Body of pancreas (tissue), 4 donors: ENCODE measurements around the gene PACSIN2.

Source experiments
- POLR2A ChIP-seq, 3 donors: fragments of 450-650 bp; IDR thresholded peaks; one replicate each; pipeline ENCODE4 v1.6.1; 2016; ENCODE audit warnings: antibody characterized with exemption in 3 of 3, mild to moderate bottlenecking in 2 of 3
- TF ChIP-seq, protein P1 (sequence below), 7 experiments: fragments of 450-650 bp in 4 of 7; fragments of 200-600 bp in 3 of 7; sonication (generic) in 3 of 7; IDR thresholded peaks; one replicate each; pipeline ENCODE4 v1.5.1; 2016 to 2019; ENCODE audit warnings: antibody characterized with exemption in 7 of 7

DNA sequence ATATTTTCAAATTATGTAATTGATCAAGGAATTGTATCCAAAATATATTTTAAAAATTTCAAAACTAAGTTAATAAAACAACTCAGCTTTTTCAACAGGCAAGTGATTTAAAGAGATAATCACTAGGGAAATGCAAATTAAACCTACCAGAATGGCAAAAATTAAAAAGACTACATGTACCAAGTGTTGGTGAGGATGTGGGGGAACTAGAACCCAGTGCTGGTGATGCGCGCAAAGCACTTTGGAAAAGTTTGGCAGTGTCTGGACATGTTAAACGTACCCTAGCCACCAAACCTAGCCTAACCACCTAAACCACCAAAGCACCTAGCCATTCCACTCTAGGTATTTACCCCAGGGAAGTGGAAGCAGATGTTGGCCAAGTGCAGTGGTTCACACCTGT is 22.9 kb downstream of the PACSIN2 start:
- TF ChIP-seq POLR2A (IDR thresholded peaks at IDR 0.05): no peak
- TF ChIP-seq, protein P1, sequence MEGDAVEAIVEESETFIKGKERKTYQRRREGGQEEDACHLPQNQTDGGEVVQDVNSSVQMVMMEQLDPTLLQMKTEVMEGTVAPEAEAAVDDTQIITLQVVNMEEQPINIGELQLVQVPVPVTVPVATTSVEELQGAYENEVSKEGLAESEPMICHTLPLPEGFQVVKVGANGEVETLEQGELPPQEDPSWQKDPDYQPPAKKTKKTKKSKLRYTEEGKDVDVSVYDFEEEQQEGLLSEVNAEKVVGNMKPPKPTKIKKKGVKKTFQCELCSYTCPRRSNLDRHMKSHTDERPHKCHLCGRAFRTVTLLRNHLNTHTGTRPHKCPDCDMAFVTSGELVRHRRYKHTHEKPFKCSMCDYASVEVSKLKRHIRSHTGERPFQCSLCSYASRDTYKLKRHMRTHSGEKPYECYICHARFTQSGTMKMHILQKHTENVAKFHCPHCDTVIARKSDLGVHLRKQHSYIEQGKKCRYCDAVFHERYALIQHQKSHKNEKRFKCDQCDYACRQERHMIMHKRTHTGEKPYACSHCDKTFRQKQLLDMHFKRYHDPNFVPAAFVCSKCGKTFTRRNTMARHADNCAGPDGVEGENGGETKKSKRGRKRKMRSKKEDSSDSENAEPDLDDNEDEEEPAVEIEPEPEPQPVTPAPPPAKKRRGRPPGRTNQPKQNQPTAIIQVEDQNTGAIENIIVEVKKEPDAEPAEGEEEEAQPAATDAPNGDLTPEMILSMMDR (IDR thresholded peaks at IDR 0.05): no peak
